Transverse colon (tissue), 4 donors: ENCODE results near the gene CYREN.
"Not testable (repeated sequence)": the region's sequence is repeated elsewhere in the genome, so short reads cannot be mapped to it uniquely, and the experiment has no call there.

Source experiments
- CTCF ChIP-seq, 5 experiments: fragments of 200-600 bp in 3 of 5; fragments of 450-650 bp in 2 of 5; sonication (generic) in 3 of 5; IDR thresholded peaks; 1 replicate in 2 of 5; 2 replicates in 3 of 5; pipeline ENCODE4 v1.5.1; 2016 to 2017; ENCODE audit warnings: antibody characterized with exemption in 5 of 5, inconsistent platforms in 3 of 5, mild to moderate bottlenecking in 2 of 5, moderate library complexity in 1 of 5
- EP300 ChIP-seq: sonication (generic); formaldehyde crosslinking; IDR thresholded peaks from one replicate; pipeline ENCODE4 v1.6.1; 2017; ENCODE audit warnings: antibody characterized with exemption, low read depth
- POLR2AphosphoS5 ChIP-seq, 3 donors: sonication (generic); formaldehyde crosslinking; IDR thresholded peaks; one replicate each; pipeline ENCODE4 v1.6.1; 2016; ENCODE audit warnings: antibody characterized with exemption in 3 of 3

GRCh38 chr7:135124631-135125030, 45.9 kb downstream of the CYREN start:
- not testable (repeated sequence) for TF ChIP-seq CTCF (IDR thresholded peaks at IDR 0.05); POLR2AphosphoS5 (IDR thresholded peaks at IDR 0.05); EP300
